PFSK-1 (cell line): ENCODE measurements around the gene AMACR.

Experiments
- POLR2AphosphoS5 ChIP-seq: IDR thresholded peaks from 2 replicates; pipeline ENCODE4 v1.6.1; 2012; ENCODE audit warnings: low read depth, mild to moderate bottlenecking, control low read depth, low read length, moderate library complexity
- TAF1 ChIP-seq: IDR thresholded peaks from 2 replicates; pipeline ENCODE4 v1.6.1; 2012; ENCODE audit warnings: low read length, control low read depth, borderline replicate concordance; ENCODE audit not compliant: insufficient read depth
- TF ChIP-seq, protein P1 (sequence below), 2 experiments: IDR thresholded peaks; 2 replicates each; pipeline versions ENCODE4 v1.6.1 to v1.8.0; 2011 to 2012; ENCODE audit warnings: low read depth in 2 of 2, low read length in 2 of 2, control low read depth in 1 of 2, inconsistent platforms in 1 of 2, mild to moderate bottlenecking in 1 of 2, moderate library complexity in 1 of 2; ENCODE audit not compliant: insufficient read depth in 1 of 2

DNA sequence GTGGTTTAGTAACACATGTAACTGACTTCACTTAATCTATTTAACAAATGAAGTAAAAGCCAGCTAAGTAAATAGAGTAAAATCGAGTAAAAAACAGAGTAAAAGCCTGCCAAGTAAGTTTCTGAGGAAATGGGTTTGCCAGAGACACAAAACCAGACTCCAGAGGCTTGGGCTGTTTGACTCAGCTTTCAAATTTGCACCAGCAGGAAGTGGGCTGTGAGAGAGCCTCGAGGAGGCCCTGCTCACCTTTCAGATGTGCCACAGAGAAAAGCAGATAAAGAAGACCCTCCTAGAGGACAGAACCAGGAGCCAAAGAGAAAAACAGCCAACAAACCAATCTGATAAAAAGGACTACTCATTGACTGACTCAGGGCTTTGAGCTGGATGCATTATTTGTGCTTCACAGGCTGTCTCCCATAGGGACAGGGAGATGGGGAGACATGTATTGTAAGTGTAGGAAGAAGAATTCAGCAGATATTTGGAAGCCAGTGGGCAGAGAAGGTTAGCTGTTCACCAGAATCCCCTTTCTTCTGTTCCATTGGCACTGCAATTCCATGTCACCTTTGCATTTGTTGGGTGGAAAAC, 14.4 kb upstream of the AMACR start:
- no peak for TF ChIP-seq POLR2AphosphoS5
- no peak for TF ChIP-seq TAF1
- TF ChIP-seq, protein P1, sequence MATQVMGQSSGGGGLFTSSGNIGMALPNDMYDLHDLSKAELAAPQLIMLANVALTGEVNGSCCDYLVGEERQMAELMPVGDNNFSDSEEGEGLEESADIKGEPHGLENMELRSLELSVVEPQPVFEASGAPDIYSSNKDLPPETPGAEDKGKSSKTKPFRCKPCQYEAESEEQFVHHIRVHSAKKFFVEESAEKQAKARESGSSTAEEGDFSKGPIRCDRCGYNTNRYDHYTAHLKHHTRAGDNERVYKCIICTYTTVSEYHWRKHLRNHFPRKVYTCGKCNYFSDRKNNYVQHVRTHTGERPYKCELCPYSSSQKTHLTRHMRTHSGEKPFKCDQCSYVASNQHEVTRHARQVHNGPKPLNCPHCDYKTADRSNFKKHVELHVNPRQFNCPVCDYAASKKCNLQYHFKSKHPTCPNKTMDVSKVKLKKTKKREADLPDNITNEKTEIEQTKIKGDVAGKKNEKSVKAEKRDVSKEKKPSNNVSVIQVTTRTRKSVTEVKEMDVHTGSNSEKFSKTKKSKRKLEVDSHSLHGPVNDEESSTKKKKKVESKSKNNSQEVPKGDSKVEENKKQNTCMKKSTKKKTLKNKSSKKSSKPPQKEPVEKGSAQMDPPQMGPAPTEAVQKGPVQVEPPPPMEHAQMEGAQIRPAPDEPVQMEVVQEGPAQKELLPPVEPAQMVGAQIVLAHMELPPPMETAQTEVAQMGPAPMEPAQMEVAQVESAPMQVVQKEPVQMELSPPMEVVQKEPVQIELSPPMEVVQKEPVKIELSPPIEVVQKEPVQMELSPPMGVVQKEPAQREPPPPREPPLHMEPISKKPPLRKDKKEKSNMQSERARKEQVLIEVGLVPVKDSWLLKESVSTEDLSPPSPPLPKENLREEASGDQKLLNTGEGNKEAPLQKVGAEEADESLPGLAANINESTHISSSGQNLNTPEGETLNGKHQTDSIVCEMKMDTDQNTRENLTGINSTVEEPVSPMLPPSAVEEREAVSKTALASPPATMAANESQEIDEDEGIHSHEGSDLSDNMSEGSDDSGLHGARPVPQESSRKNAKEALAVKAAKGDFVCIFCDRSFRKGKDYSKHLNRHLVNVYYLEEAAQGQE (IDR thresholded peaks at IDR 0.05; ENCODE audit: insufficient read depth in 1 of 2, low read depth in 2 of 2, low read length in 2 of 2): no peak
